ENCODE measurements around the gene DNAJC17. TPM values are rescaled to one million over a fixed set of nuclear protein-coding genes. Genes with fewer than 3 reads are reported as not detected.

The DNAJC17 gene
- total RNA-seq, 1 donor from 2014 or later, result 12.8 TPM

DNA sequence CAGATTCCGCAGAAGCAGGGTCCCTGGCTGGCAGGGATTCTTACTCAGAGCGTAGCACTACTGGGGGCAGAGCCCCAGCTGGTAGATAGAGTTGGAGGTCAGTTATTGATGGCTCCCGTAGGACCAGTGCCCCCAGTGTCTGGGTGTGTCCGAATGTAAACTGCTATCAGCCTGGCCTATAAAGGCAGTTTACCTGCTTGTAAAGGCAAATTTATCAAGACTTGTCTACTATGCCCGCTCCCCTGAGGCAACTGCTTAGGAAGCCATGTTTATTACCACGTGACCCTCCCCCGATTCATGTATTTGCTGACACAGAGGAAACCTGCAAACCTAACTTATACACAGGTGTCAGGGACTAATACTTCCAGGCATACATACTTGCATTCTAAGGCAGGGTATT lies 21.8 kb upstream of the DNAJC17 start:
- no peak for DNase-seq

DNA sequence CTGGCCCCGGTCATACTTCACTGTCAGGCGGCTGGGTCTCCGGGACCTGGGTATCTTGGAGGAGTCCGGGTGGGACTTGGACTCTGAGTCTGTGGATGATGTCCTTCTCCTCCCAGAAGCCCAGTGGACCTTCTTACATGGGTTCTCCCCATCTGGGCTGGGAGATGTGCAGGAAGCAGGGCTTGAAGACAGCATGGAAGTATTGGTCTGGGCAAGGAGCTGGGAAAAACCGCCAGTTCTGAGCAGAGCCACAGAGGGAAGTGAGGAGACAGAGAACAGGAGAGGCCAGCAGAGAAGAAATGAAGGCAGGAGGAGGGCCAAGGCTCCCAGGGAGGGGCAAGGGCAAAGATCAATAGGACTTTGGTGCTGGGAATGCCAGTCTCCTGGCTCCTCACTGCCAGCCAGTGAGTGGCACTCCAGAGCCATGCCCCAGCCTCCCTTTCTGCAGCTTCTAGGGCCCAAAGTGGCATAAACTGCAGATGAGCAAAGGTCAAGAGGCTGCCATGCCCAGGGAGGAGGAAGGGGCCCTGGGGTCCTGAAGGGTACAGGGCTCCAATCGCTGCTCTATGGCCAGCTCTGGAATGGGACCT lies 21.3 kb upstream of the DNAJC17 start, which contains the start of gene PPP1R14D:
PPP1R14D (minus strand) TSS at position 262 of the 590 bp plus-strand sequence; CDS start at position 195, 67 bp downstream.
- no peak for DNase-seq

DNA sequence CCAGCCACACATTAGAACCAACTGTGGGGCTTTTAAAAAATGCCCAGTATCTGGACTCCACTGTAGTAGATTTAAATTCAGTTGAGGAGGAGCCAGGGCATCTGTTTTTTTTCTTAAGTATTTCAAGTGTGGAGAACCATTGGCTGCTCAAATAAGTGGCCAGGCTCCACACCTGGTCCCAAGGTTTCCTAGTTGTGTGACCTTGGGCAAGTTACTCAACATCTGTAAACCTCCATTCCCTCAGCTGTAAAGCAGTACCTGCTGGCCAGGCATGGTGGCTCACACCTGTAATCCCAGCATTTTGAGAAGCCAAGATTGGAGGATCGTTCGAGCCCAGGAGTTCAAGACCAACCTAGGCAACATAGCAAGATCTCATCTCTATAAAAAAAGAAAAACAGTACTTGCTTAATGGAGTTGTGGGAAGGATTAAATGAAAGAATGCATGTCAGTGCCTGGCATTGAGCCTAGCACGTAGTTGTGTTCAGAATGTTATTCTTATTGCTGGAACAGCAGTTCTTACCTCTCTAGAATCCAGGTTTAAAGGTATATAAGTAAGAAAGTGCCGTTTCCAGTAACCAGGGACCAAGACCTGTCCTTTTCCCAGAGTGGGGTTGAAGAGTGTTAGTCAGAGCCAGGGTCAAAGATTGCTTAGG lies 19.3 kb upstream of the DNAJC17 start:
- no peak for DNase-seq

DNA sequence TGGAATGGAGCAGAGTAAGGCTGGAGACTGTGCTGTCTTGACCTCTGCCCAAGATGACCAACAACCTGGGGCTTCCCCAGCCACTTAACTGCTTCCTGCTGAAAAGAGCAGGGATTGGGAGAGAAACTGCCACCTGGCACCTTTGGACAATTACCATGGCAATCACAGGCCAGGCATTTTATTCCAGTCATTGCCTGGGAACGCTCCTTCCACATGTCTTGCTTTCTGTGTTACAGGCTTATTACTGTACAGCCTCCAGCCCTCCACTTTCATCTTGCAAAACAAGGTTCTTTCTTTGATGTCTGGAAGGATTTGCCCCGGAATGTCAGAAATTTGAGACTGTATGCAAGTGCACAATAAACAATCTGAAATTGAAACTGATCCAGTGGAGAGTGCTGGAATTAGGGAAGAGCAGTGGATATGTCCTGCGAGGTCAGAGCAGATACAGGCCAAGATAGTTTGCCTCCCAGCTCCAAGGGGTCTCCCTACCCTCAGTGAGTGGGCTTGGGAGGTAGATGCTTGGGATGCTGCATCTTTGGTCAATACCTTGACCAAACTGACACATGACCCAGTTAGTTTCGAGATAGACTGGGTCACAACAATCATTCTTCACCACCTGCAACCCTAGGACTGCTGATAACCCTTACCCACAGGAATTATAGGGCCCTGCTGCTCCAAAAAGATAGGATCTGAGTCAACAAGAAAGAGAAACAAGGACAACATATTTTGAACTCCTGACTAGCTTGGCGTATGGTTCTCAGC lies 18.6 kb upstream of the DNAJC17 start:
- DNase-seq, result no peak

DNA sequence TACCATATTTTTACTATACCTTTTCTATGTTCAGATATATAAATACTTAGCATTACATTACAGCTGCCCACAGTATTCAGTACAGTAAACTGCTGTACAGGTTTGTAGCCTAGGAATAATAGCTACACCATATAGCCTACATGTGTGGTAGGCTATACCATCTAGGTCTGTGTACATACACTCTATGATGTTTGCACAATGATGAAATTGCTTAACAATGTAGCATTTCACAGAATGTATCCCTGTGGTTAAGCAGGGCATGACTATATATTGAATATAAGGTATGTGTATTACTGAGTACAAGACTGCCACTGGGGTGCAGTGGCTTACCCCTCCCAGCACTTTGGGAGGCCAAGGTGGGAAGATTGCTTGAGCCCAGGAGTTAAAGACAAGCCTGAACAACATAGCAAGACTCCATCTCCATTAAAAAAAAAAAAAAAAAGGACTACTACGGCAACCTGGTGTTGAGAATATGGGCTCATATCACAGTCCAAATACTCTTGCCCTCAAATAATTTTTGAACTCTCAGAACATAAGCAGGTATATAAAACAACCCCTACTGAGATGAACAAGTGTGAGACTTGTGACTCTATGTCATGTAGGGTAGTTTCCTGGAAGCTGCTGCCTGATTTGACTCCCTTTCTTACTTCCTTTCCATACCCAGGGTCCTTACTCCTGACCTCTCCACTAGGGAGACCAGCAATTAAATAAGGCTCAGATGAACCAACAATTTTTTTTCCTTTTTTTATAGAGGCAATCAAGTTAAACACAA lies 16.5 kb upstream of the DNAJC17 start:
- DNase-seq, result no peak

DNA sequence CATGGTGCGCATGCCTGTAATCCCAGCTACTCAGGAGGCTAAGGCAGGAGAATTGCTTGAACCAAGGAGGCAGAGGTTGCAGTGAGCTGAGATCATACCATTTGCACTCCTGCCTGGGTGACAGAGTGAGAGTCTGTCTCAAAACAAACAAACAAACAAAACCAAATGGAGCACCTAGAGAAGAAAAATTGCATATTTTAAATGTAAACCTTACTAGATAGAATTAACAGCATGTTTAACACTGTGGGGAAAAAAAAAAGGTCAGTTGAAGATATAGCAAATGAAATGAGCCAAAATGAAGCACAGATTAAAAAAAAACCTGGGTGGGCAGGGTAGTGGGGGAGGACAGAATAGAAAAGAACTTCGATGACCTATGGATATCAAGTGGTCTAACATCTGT lies 13.9 kb upstream of the DNAJC17 start:
- DNase-seq, result no peak

DNA sequence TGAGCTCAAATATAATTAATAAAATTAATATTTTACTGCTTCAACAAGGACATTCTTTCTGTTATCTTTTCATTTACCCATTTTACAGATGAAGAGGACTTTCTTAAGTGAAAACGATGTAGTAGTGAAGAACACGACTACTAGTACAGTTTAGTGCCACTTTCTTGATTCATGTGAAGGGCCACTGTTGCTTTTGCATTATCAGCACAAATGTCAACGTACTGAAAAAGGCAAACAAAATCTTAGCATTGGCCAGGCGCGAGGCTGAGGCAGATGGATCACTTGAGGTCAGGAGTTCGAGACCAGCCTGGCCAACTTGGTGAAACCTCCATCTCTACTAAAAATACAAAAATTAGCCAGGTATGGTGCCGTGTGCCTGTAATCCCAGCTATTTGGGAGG lies 11.8 kb upstream of the DNAJC17 start:
- no peak for DNase-seq

- peak; percentile 17 for DNase-seq
Measured at GRCh38 chr15:40815042-40815698, 7.9 kb upstream of the DNAJC17 start.

DNA sequence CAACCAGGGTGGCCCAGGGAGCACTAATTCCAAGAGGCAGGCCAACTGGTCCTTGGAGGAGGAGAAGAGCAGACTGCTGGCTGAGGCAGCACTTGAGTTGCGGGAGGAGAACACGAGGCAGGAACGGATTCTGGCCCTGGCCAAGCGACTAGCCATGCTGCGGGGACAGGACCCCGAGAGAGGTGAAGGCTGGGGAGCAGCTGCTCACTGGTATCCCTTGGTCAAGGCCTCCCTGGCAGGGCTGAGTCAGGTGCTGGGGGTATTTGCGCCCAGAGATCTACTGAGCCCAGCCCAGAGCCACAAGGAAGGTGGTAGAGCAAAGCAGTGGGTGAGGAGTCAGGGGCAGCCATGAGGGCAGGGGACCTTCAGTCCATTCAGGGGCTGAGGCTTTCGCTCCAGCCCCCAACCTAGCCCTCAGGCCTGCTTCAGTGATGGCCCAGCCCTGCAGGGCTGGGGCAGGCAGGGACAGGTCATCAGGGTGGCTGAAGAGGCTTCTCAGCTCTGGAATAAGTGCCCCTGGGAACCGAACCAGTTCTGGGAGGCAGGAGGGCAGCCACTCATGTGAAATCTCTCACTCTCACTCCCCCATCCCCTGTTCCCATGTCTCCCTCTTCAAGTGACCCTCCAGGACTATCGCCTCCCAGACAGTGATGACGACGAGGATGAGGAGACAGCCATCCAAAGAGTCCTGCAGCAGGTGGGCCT lies 5.6 kb upstream of the DNAJC17 start:
- no peak for DNase-seq

GRCh38 chr15:40808861-40809450 lies 1.7 kb upstream of the DNAJC17 start:
- no peak for DNase-seq

- DNase-seq, result no peak
Measured at GRCh38 chr15:40807888-40808461, 702 bp upstream of the DNAJC17 start.

DNA sequence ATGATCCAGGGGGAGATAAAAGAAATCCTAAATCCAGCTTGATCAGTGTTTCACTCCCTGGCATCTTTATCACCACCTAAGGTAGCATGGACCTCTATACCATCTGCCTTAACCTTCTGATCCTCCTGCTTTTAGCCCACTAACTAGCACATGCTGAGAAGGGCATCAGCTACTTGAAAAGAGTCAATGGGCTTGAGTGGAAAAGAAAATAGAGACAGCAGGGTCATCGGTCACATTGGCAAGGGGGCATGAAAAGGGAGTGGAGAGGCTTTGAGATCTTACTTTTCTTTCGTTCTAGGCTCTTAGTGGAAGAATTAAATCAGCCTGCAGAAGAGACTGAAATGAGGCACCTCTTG lies 623 bp downstream of the DNAJC17 start:
- no peak for DNase-seq

- DNase-seq, result no peak
Measured at GRCh38 chr15:40803688-40804087, 3.6 kb downstream of the DNAJC17 start.

DNA sequence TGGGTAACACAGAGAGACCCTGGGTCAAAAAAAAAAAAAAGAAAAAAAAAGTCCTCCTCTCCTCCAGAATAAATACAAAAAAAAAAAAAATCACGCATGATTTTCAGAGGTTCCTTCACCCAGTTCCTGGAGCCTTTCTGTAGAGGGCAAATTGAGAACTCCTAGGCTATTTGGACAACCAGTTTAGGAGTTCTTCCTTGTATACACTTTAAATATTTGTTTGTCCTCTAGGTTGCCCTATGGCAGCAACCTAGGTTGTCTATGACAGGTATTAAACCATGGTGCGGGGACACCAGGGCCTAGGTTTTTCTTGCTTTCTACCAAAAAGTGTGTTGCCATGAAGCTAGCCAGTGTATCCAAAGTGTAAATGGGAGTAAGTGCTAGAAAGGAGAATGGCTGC lies 4.2 kb downstream of the DNAJC17 start:
- no peak for DNase-seq

DNA sequence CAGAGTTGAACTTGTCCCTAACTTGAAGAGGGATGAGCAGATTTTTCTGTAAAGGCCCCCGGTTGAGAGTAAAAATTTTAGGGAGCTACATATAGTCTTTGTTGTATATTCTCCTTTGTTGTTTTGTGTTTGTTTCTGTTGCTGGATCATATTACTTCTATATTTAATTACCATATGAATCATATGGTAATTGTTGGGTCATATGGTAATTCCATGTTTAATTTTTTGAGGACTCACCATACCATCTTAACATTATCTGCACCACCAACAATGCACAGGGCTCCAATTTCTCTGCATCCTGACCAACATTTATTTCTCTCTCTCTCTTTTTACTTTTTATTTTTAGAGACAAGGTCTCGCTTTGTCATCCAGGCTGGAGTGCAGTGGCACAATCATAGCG lies 7.8 kb downstream of the DNAJC17 start:
- DNase-seq, result no peak

- DNase-seq, result no peak
Measured at GRCh38 chr15:40796512-40796911, 10.8 kb downstream of the DNAJC17 start.

DNA sequence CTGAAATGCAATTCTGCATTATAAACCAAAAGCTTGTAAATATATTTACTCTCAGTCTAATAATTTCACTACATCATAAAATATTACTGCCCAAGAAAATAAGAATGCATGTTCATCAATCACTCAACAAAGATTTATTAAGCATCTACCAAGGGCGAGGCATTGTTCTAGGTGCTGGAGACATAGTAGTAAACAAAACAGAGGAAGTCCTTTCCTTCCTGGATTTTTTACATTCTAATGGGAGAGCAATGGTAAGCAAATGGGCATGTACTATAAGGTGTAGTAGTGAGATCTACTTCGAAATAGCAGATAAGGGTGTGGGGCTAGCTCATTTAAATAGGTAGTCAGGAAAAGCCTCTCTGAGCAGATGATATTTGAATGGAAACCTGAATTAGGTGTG lies 11.2 kb downstream of the DNAJC17 start:
- no peak for DNase-seq

GRCh38 chr15:40793216-40793989 lies 13.9 kb downstream of the DNAJC17 start:
- DNase-seq, result peak; percentile 14

DNA sequence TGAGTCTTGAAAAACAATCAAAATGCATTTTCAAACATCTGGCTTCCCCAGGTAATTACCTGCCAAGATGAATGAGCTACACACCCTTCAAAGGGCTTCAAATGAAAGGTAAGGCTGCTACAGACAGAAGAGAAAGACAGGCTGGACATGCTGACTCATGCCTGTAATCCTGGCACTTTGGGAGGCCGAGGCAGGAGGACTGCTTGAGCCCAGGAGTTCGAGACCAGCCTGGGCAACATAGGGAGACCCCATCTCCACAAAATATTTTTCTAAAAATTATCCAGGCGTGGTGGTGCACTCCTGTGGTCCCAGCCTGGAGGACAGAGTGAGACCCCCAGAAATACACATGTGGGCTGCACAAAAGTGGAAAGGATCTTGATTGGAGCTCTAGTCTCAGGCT lies 14.9 kb downstream of the DNAJC17 start:
- no peak for DNase-seq

- DNase-seq, result no peak
Measured at GRCh38 chr15:40790718-40791117, 16.6 kb downstream of the DNAJC17 start.
